GM12878 (cell line): ENCODE measurements around the gene HPS3. TPM values are rescaled to one million over a fixed set of nuclear protein-coding genes. Genes with fewer than 3 reads are reported as not detected.

Experiments
- ATAC-seq: fragments of 200-7000 bp; cut with Tn5 transposase; 3 replicates; pipeline ENCODE4 v1.9.1; 2020; ENCODE audit warnings: mild to moderate bottlenecking, moderate library complexity
- BruUV-seq: library from RNA; stranded (reverse); fragments of 400-500 nt; replicated peaks from 2 replicates; lab custom pipeline; 2021; lab: Mats Ljungman, UMichigan
- CTCF ChIA-PET: fragments of 300-600 bp; sonication (Branson Sonifier 250); formaldehyde crosslinking; extraction: SDS; loops from one replicate; lab custom pipeline; 2021; ENCODE audit warnings: inconsistent platforms; lab: Yijun Ruan, JAX
- POLR2A ChIA-PET: fragments of 350-600 bp; formaldehyde crosslinking; extraction: SDS; loops from one replicate; lab custom pipeline; 2021; ENCODE audit warnings: inconsistent platforms; lab: Charles Lee
- RAD21 ChIA-PET: fragments of 300-600 bp; sonication (Branson Sonifier 250); formaldehyde crosslinking; loops from one replicate; lab custom pipeline; 2023; ENCODE audit warnings: antibody characterized with exemption; ENCODE audit not compliant: unreplicated experiment; lab: Charles Lee
- SMC1A ChIA-PET: fragments of 300-600 bp; sonication (Branson Sonifier 250); formaldehyde crosslinking; loops from one replicate; lab custom pipeline; 2023; ENCODE audit not compliant: unreplicated experiment, uncharacterized antibody; lab: Charles Lee
- DNase-seq: peaks from one replicate; pipeline ENCODE4 v3.0.0-alpha.2; 2011; ENCODE audit warnings: low read depth, low spot score
- FAIRE-seq: peaks from 3 replicates; lab custom pipeline; 2011; peaks lifted over from hg19 to GRCh38; lab: Jason Lieb, UNC
- H2AFZ ChIP-seq: 2 replicates; pipeline ENCODE4 v1.6.0; 2011; ENCODE audit warnings: low read depth, low read length, control low read depth; ENCODE audit not compliant: control insufficient read depth
- H3K27ac ChIP-seq: 2 replicates; pipeline ENCODE4 v1.5.1; 2011; ENCODE audit warnings: control low read depth; ENCODE audit not compliant: control insufficient read depth, insufficient read depth
- H3K27me3 ChIP-seq, 2 experiments: replicated peaks in 1 of 2; 2 replicates each; pipeline versions ENCODE4 v1.6.0 to v1.6.1; 2011; ENCODE audit warnings: low read length in 1 of 2; ENCODE audit not compliant: control insufficient read depth in 2 of 2, insufficient read depth in 2 of 2
- H3K36me3 ChIP-seq, 2 experiments: 2 replicates each; pipeline ENCODE4 v1.5.1; 2011; ENCODE audit warnings: low read length in 1 of 2; ENCODE audit not compliant: control insufficient read depth in 2 of 2, insufficient read depth in 2 of 2
- H3K4me1 ChIP-seq: 2 replicates; pipeline ENCODE4 v1.6.1; 2011; ENCODE audit warnings: mild to moderate bottlenecking, low read length, moderate library complexity, mixed read lengths; ENCODE audit not compliant: control insufficient read depth, insufficient read depth
- H3K4me2 ChIP-seq: 2 replicates; pipeline ENCODE4 v1.6.0; 2011; ENCODE audit warnings: control low read depth; ENCODE audit not compliant: control insufficient read depth, insufficient read depth
- H3K4me3 ChIP-seq: fragments of 200-600 bp; sonication (generic); 2 replicates; pipeline ENCODE4 v1.5.1; 2016
- H3K79me2 ChIP-seq: 2 replicates; pipeline ENCODE4 v1.6.0; 2011; ENCODE audit warnings: low read length; ENCODE audit not compliant: control insufficient read depth, insufficient read depth
- H3K9ac ChIP-seq: 2 replicates; pipeline ENCODE4 v1.8.0; 2011; ENCODE audit warnings: low read length, control low read depth, mixed read lengths; ENCODE audit not compliant: control insufficient read depth, insufficient read depth
- H3K9me3 ChIP-seq: replicated peaks from 3 replicates; pipeline ENCODE4 v1.5.1; 2011; ENCODE audit warnings: mild to moderate bottlenecking, low read length; ENCODE audit not compliant: control insufficient read depth, insufficient read depth
- H4K20me1 ChIP-seq: 2 replicates; pipeline ENCODE4 v1.6.0; 2011; ENCODE audit not compliant: control insufficient read depth, insufficient read depth
- BHLHE40 ChIP-seq, 2 experiments: fragments of 450-650 bp in 1 of 2; IDR thresholded peaks; 2 replicates each; pipeline ENCODE4 v1.6.1; 2011 to 2017; ENCODE audit warnings: low read depth in 2 of 2, borderline replicate concordance in 1 of 2, improper control_type of control experiment in 1 of 2, low read length in 1 of 2, mild to moderate bottlenecking in 1 of 2
- BRCA1 ChIP-seq: IDR thresholded peaks from 2 replicates; pipeline ENCODE4 v1.6.1; 2011; ENCODE audit warnings: low read depth, low read length, improper control_type of control experiment
- EGR1 ChIP-seq, 2 experiments: IDR thresholded peaks; 1 replicate in 1 of 2; 2 replicates in 1 of 2; pipeline ENCODE4 v1.6.1; 2011 to 2012; ENCODE audit warnings: low read depth in 2 of 2, low read length in 2 of 2, borderline replicate concordance in 1 of 2, mild to moderate bottlenecking in 1 of 2, moderate library complexity in 1 of 2
- FOXK2 ChIP-seq: fragments of 450-650 bp; IDR thresholded peaks from 2 replicates; pipeline ENCODE4 v1.6.1; 2017; ENCODE audit warnings: mild to moderate bottlenecking, moderate library complexity
- NFIC ChIP-seq: IDR thresholded peaks from 2 replicates; pipeline ENCODE4 v1.6.1; 2012; ENCODE audit warnings: low read depth, mild to moderate bottlenecking, inconsistent platforms, low read length, moderate library complexity
- NFXL1 ChIP-seq: fragments of 450-650 bp; IDR thresholded peaks from 2 replicates; pipeline ENCODE4 v1.6.1; 2017; ENCODE audit warnings: antibody characterized with exemption, mild to moderate bottlenecking, borderline replicate concordance
- PAX5 ChIP-seq: IDR thresholded peaks from 2 replicates; pipeline ENCODE4 v1.6.1; 2011; ENCODE audit warnings: low read depth, low read length, borderline replicate concordance
- PRDM15 ChIP-seq: fragments of 450-650 bp; formaldehyde crosslinking; IDR thresholded peaks from 2 replicates; pipeline ENCODE4 v1.4.0; 2020; ENCODE audit warnings: mild to moderate bottlenecking, moderate library complexity
- RAD51 ChIP-seq: fragments of 450-650 bp; IDR thresholded peaks from 2 replicates; pipeline ENCODE4 v1.6.1; 2016; ENCODE audit warnings: moderate library complexity, mild to moderate bottlenecking, inconsistent platforms
- RB1 ChIP-seq: fragments of 450-650 bp; formaldehyde crosslinking; IDR thresholded peaks from 2 replicates; pipeline ENCODE4 v1.6.1; 2017; ENCODE audit warnings: mild to moderate bottlenecking, borderline replicate concordance
- SP1 ChIP-seq: IDR thresholded peaks from one replicate; pipeline ENCODE4 v1.6.1; 2011; ENCODE audit warnings: low read depth, low read length
- SRF ChIP-seq, 2 experiments: IDR thresholded peaks; 2 replicates each; pipeline ENCODE4 v1.6.1; 2011; ENCODE audit warnings: low read depth in 2 of 2, low read length in 2 of 2, mild to moderate bottlenecking in 1 of 2, moderate library complexity in 1 of 2
- TAF1 ChIP-seq: IDR thresholded peaks from 2 replicates; pipeline ENCODE4 v1.6.1; 2011; ENCODE audit warnings: mild to moderate bottlenecking, low read depth, low read length, borderline replicate concordance
- ZNF207 ChIP-seq: fragments of 450-650 bp; IDR thresholded peaks from 2 replicates; pipeline ENCODE4 v1.6.1; 2014; ENCODE audit warnings: antibody characterized with exemption, mild to moderate bottlenecking, borderline replicate concordance
- WGBS: methylation state at CpG from one replicate; pipeline ENCODE4 v1.1.6; 2016; ENCODE audit warnings: low lambda C conversion rate; ENCODE audit not compliant: insufficient replicate concordance, insufficient coverage; ENCODE audit errors: missing lambda C conversion rate; 5-methylcytosine and 5-hydroxymethylcytosine counted together
- in situ Hi-C: fragments of 300-500 bp; cut with MboI; formaldehyde crosslinking; loops from 9 replicates; pipeline ENCODE4 v1.14.3; 2018; ENCODE audit warnings: mixed read lengths
- intact Hi-C: fragments of 100-400 bp; cut with micrococcal nuclease; formaldehyde crosslinking; loops from one replicate; pipeline ENCODE4 v1.14.2; 2022; ENCODE audit not compliant: unreplicated experiment
- polyA plus RNA-seq, 11 experiments: library from polyadenylated mRNA; depleted of rRNA in 4 of 11; unstranded in 6 of 11; stranded (reverse) in 5 of 11; fragments of >200 nt; fragmentation: Nextera tagmentation in 4 of 11; fragmentation: Illumina TruSeq in 1 of 11; extraction: Ambion mirVana in 4 of 11; extraction: Trizol in 1 of 11; gene quantifications; 1 replicate in 1 of 11; 2 replicates in 10 of 11; pipeline versions ENCODE4 v1.2.1 to v1.2.3, GENCODE V29; 2011 to 2016; ENCODE audit warnings: inconsistent platforms in 2 of 11, missing spikeins in 2 of 11, low read depth in 1 of 11
- total RNA-seq, 4 experiments: library from RNA; depleted of rRNA in 3 of 4; stranded (reverse); fragments of >200 nt in 3 of 4; fragmentation: Illumina TruSeq in 1 of 4; extraction: Trizol in 1 of 4; gene quantifications; 2 replicates each; pipeline versions ENCODE4 v1.2.1 to v1.2.3, GENCODE V29; 2013 to 2021

Gene HPS3
- total and polyA plus RNA-seq, 10 of the 15 experiments (the other 5 are each of a cell fraction or from before 2014, with no cell fraction given): 2.7 to 26.5 (median 14.8) TPM

GRCh38 chr3:149180057-149180573 is 50.7 kb downstream of the HPS3 start:
- SMC1A ChIA-PET: interaction anchor here (0.7 to 1.4 kb wide), 3 partner anchors 10 to 190 kb away, joined by 3 to 4 read pairs (median 3); no protein-coding TSS in a partner anchor
- Histone ChIP-seq H3K4me3 (no peak overlapping the region), H3K4me1 (peaks cover 4% of the 10 kb centered on the region; the same call in 1 of the 2 replicates), H2AFZ (no peak overlapping the region), H3K27me3 (no peaks in the 10 kb centered on the region), H3K79me2 (no peaks in the 10 kb centered on the region), H4K20me1 (no peaks in the 10 kb centered on the region), H3K27ac (no peak overlapping the region), H3K4me2 (no peak overlapping the region), H3K9ac (no peak overlapping the region), H3K36me3 (no peaks in the 10 kb centered on the region), H3K9me3 (no peaks in the 10 kb centered on the region; the same call in 2 of the 3 replicates)
- no TSS peak for BruUV-seq
- ATAC-seq: no peak
- no peak for DNase-seq
- no peak for TF ChIP-seq TAF1
- no peak for TF ChIP-seq FOXK2
- TF ChIP-seq ZNF207: no peak
- TF ChIP-seq PAX5: no peak
- RAD21 ChIA-PET: no interaction called here
- POLR2A ChIA-PET: no interaction called here
- FAIRE-seq: no peak
- intact Hi-C loops: no loop called here
- 96% methylated on average over 7 of the region's 7 CpGs for WGBS
- in situ Hi-C loops: no loop called here
- CTCF ChIA-PET: interaction anchor here (0.8 to 1.1 kb wide), 3 partner anchors 11 to 66 kb away, joined by 3 read pairs; no protein-coding TSS in a partner anchor

GRCh38 chr3:149181182-149181581 is 51.7 kb downstream of the HPS3 start:
- Histone ChIP-seq H3K9me3 (no peaks in the 10 kb centered on the region; the same call in 2 of the 3 replicates), H3K9ac (no peak overlapping the region), H3K27me3 (no peaks in the 10 kb centered on the region), H3K4me2 (no peak overlapping the region), H3K4me3 (no peak overlapping the region), H4K20me1 (no peaks in the 10 kb centered on the region), H3K27ac (no peak overlapping the region), H2AFZ (no peak overlapping the region), H3K36me3 (no peaks in the 10 kb centered on the region), H3K4me1 (no peaks in the 10 kb centered on the region), H3K79me2 (no peaks in the 10 kb centered on the region)
- FAIRE-seq (no peak), ATAC-seq (no peak), DNase-seq (no peak)
- in situ Hi-C loops: no loop called here
- intact Hi-C loops: no loop called here
- RAD21 ChIA-PET: no interaction called here
- WGBS: 61% methylated on average over 2 of the region's 2 CpGs
- no TSS peak for BruUV-seq
- SMC1A ChIA-PET: no interaction called here
- POLR2A ChIA-PET: no interaction called here
- CTCF ChIA-PET: interaction anchor here (0.7 kb wide), 1 partner anchor 10 kb away, joined by 3 read pairs; no protein-coding TSS in a partner anchor
- TF ChIP-seq EGR1 (IDR thresholded peaks at IDR 0.05; ENCODE audit: borderline replicate concordance in 1 of 2, low read depth in 2 of 2, low read length in 2 of 2) (no peak), RAD51 (no peak), SP1 (no peak), RB1 (no peak), BRCA1 (no peak), PRDM15 (CRISPR knock-in tag) (no peak), BHLHE40 (IDR thresholded peaks at IDR 0.05; ENCODE audit: borderline replicate concordance in 1 of 2, low read depth in 2 of 2, low read length in 1 of 2) (no peak), SRF (IDR thresholded peaks at IDR 0.05; ENCODE audit: low read depth in 2 of 2, low read length in 2 of 2) (no peak), NFXL1 (no peak), NFIC (no peak)
